Fibroblast of skin of back (primary cell): ENCODE measurements around the gene TEX52. TPM values are rescaled to one million over a fixed set of nuclear protein-coding genes. Genes with fewer than 3 reads are reported as not detected.

Experiments
- DNase-seq: peaks from one replicate; pipeline ENCODE4 v3.0.0-alpha.2; 2013
- polyA plus RNA-seq, 2 experiments: library from polyadenylated mRNA; unstranded; fragments of 120-200 nt; gene quantifications; one replicate each; pipeline ENCODE4 v1.2.1, GENCODE V29; 2013; ENCODE audit not compliant: insufficient read length in 2 of 2

The TEX52 gene
- polyA plus RNA-seq (2013, experiment 1 of 2; ENCODE audit: insufficient read length) = not detected
- 0.14 TPM for polyA plus RNA-seq (2013, experiment 2 of 2; ENCODE audit: insufficient read length)

GRCh38 chr12:2857021-2857431 is at the start of gene TEX52:
TSS of gene TEX52 (minus strand) at chr12:2857039. CDS start at chr12:2857026, 13 bp downstream.
- no peak for DNase-seq

DNA sequence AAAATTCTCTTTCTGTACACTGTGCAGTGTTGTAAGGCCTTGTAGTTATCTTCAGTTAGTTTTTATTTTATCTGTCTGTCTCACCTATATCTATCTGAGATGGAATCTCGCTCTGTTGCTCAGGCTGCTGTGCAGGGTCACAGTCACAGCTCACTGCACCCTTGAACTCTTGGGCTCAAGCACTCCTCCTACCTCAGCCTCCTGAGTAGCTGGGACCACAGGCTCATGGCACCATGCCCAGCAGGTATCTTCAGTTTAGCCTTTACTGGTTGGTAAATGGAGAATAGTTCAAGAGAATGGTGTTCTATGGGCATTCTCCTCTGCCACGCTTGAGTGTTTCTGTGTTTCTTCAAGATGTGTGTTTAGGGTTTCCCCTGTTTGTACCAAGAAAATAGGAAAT is 47.4 kb upstream of the TEX52 start:
- no peak for DNase-seq

- no peak for DNase-seq
Measured at GRCh38 chr12:2902272-2902880, 45.5 kb upstream of the TEX52 start.

DNA sequence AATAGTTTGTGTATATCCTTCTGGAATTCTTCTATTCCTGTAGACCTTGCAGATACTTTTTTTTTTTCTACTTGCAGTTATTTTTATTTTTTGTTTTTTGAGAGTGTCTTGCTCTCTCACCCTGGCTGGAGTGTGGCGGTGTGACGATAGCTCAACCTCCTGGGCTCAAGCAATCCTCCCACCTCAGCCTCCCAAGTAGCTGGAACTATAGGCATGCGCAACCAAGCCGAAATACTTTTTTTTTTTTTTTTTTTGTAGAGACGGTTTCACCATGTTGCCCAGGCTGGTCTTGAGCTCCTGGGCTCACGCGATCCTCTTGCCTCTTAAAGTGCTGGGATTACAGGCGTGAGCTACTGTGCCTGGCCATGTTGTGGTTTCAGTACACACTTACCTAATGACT is 43.8 kb upstream of the TEX52 start:
- DNase-seq = no peak

- DNase-seq = no peak
Measured at GRCh38 chr12:2897418-2897817, 40.6 kb upstream of the TEX52 start.

DNA sequence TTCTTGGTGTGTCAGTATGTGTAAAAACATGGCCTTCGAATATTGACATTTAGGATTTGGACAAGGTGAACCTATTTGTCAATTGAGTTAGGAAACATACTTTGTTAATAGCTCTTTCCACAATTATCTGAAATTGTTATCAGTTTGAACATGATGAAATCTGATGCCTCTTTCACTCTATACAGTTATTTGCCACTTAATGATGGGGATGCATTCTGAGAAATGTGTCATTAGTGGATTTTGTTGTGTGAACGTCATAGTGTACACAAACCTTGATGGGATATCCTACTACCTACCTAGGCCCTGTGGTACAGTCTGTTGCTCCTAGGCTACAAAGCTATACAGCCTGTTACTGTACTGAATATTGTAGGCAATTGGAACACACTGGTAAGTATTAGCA is 38.7 kb upstream of the TEX52 start:
- DNase-seq = no peak

DNA sequence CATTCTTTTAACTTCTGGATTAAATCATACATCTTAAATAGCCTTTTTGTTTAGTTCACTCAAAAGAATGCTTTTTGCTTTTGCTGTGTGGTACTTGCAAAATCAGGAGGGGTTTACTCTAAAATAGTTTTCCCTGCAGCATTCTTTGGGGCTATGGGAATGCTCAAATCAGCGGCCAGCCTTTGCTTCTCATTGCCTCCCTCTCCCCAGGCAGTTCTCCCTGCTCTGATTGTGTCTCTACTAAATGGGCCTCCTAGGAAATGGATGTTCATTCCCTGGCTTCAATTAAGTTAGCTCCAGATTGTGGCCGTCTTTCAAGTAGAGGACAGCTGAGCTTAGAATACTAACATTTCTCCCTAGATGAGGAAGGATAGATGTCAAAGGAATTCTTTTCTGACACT is 38.2 kb upstream of the TEX52 start:
- peak; percentile 48 for DNase-seq

- DNase-seq = peak; percentile 85
Measured at GRCh38 chr12:2893007-2893406, 36.2 kb upstream of the TEX52 start.

GRCh38 chr12:2892246-2892645 is 35.4 kb upstream of the TEX52 start:
- DNase-seq = peak; percentile 40

DNA sequence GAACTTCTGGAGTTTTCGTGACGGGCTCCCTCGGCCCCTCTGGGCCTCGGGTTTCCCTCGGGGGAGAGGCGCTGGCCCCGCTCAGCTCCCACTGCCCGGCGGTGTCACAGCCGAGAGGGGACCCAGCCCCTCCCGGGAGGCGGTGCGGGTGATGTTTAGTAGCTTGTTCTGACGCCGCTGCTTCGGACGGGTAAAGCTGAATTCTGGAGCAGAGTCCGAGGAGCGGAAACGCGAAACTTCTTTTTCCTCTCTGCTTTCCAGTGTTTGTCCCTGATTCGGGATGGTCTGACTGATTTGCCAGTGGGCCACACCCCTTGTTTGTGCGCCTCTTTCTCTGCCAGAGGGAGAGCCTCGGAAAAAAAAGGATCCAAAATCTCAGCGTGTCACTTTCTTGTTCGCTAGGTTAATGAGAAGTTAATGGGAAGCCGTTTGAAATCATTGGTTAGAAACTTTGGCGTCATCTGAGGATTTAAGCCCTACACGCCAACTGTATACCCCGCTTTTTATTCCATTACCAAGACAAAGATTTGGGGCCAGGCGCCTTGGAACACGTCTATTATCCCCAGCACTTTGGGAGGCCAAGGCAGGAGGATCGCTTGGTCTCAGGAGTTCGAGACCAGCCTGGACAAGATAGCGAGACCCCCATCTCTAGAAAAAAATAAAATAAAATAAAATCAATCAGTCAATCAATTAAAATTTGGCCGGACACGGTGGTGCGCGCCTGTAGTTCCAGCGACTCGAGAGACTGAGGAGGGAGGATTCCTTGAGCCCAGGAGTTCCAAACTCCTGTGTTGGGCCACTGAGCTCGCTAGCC is 34.6 kb upstream of the TEX52 start:
- peak; percentile 74 for DNase-seq

DNA sequence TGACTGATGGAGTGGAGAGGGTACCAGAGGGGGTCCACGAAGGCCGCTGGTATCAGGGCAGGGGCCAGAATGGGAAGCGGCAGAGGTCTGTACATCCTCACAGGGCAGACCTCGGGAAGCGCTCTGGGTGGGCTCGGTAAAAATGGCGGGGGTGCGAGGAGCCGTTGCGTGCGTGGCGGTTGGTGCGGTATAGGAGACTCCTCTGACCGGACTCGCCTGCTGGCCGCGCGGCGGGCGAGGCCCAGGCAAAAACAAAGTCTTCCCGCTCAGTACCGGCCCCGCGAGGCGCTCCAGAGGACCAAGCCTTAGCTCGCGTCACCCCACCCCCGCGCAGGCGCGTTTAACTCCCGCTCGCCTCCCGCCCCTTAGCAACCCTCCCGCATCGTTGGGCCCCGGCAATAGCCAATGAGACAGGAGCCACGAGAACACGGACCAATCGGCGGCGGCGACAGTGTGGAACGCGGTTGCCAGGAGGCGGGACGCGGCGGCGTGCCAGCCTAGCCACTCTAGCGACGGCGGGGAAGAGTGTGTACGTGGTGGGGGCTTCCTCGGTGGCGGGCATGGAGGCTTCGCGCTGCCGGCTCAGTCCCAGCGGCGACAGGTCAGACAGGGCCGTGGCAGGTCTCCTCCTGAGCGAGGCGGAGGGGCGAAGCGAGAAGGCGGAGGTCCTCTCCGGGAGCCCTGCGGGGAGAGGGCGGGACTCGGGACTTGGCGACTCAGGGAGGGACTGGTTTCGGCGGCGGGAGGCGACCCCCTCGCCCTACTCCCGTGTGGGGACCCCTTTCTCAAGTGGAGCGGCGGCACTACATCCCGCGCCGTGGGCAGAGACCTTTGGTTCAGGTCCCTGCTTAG is 33.8 kb upstream of the TEX52 start, which contains the start of gene TULP3:
TSS of gene TULP3 (plus strand) at position 504 of the 852 bp plus-strand sequence. CDS start at position 561, 57 bp downstream.
- DNase-seq = peak; percentile 98

DNA sequence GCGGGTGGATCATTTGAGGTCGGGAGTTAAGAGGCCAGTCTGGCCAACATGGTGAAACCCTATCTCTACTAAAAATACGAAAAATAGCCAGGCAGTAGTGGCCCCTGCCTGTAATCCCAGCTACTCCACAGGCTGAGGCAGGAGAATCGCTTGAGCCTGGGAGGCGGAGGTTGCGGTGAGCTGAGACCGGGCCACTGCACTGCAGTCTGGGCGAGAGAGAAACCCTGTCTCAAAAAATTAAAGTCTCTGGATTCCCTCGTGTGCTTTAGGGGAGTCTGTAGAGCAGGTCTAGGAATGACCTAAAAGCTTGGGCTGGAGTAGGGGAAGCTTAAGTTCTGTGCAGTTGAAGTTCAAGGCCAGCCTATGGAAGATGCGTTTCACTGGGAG is 33.2 kb upstream of the TEX52 start:
- DNase-seq = no peak

- no peak for DNase-seq
Measured at GRCh38 chr12:2886768-2887450, 30.1 kb upstream of the TEX52 start.

- DNase-seq = no peak
Measured at GRCh38 chr12:2884810-2885209, 28.0 kb upstream of the TEX52 start.

GRCh38 chr12:2879853-2880252 is 23.0 kb upstream of the TEX52 start:
- no peak for DNase-seq

- DNase-seq = no peak
Measured at GRCh38 chr12:2877953-2878732, 21.3 kb upstream of the TEX52 start.

- peak; percentile 86 for DNase-seq
Measured at GRCh38 chr12:2877047-2877952, 20.5 kb upstream of the TEX52 start, which contains the start of the genes FOXM1 and RHNO1. TSS of gene FOXM1 (minus strand) at chr12:2877174. CDS start at chr12:2874478, 2,696 bp downstream. TSS of gene RHNO1 (plus strand) at chr12:2877223. CDS start at chr12:2885367, 8,144 bp downstream.

- peak; percentile 30 for DNase-seq
Measured at GRCh38 chr12:2876431-2877046, 19.7 kb upstream of the TEX52 start.

DNA sequence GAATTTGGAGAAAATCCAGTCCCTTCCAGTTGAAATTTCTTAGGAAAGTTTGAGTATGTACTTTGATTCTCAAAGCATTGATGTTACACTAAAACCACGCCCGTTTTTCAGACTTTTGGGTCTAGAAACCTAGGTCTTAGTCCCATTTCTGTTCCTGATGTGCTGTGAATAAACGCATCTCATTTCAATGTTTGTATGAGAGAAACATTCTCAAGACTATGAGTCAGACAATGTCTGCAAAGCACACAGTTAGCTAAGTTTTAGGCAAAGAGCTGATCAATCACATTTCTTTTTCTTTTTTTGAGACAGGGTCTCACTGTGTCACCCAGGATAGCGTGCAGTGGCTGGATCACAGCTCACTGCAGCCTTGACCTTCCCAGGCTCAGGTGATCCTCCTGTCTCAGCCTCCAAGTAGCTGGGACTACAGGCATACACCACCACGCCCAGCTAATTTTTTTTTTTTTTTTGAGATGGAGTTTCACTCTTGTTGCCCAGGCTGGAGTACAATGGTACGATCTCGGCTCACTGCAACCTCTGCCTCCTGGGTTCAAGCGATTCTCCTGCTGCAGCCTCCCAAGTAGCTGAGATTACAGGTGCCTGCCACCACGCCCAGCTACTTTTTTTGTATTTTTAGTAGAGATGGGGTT is 12.3 kb upstream of the TEX52 start:
- DNase-seq = peak; percentile 31
